ENCODE data around the gene FYB2.

Gene FYB2

GRCh38 chr1:56797065-56797685, 22.0 kb downstream of the FYB2 start:
- no peak overlapping the region for H3K4me3 ChIP-seq (ENCODE audit: low read depth, low read length)
- no peak for TF ChIP-seq CTCF (IDR thresholded peaks at IDR 0.05; ENCODE audit: low read depth, low read length)

DNA sequence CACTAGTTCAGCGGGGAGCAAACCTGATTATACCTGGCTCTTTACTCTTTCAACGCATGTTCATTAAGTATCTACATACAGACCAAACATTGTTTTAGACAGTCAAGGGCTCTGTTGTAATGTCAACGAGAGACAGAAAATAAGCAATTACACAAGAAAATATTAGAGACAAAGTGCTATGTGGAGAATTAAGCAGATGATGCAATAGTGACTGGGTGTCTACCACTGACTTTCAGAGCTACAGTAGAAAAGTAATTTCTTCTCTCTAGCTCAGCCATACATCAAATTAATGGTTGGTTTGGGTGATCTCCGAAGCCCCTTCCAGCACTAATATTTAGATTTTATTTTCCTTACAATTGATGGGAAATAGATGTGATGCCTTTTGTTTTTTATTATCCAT, 23.3 kb downstream of the FYB2 start:
- no peak overlapping the region for H3K4me3 ChIP-seq (ENCODE audit: low read depth, low read length)
- no peak for TF ChIP-seq CTCF (IDR thresholded peaks at IDR 0.05; ENCODE audit: low read depth, low read length)

DNA sequence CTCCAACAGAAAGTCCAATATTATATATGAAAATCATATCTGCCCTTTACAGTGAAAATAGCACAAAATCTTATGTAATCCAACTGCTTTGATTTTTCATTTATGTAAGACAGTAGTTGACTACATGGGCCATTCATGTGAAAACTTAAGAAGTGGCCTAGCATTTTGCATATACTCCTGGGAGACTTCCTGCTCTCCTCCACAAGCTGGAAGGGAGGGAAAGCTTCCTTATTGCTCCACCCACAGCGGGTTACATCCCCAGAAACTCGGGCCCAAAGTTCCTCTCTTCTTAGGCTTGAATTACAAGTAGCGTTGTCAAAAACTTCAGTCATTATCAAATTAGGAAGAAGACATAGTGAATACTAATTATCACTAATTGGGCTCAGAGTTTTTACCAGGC, 29.2 kb downstream of the FYB2 start:
- TF ChIP-seq CTCF (IDR thresholded peaks at IDR 0.05; ENCODE audit: low read depth, low read length) = no peak
- no peak overlapping the region for H3K4me3 ChIP-seq (ENCODE audit: low read depth, low read length)

GRCh38 chr1:56788588-56788987, 30.6 kb downstream of the FYB2 start:
- no peak for TF ChIP-seq CTCF (IDR thresholded peaks at IDR 0.05; ENCODE audit: low read depth, low read length)

GRCh38 chr1:56788102-56788501, 31.1 kb downstream of the FYB2 start:
- no peak for TF ChIP-seq CTCF (IDR thresholded peaks at IDR 0.05; ENCODE audit: low read depth, low read length)
- H3K4me3 ChIP-seq (ENCODE audit: low read depth, low read length) = no peak overlapping the region

More at GRCh38 chr1:56788588-56788987, 30.6 kb downstream of the FYB2 start:
- no peak overlapping the region for H3K4me3 ChIP-seq (ENCODE audit: low read depth, low read length)

DNA sequence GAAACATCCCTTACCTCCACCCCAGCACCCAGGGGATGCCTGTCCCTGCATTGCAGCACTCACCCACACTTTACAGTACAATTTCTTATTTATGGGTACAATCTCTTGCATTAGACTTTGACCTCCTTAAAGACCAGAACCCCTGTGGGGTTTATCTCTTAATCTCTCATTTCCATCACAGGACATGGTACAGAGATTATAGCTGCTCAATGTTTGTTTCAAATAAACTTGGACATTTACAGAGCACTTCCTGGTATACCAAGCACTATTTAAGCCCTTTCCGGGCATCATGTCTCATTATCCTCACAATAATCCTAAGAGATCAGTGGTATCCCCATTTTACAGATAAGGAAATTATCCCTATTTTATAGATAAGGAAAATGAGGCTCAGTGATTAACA, 31.9 kb downstream of the FYB2 start:
- H3K4me3 ChIP-seq (ENCODE audit: low read depth, low read length) = no peak overlapping the region
- no peak for TF ChIP-seq CTCF (IDR thresholded peaks at IDR 0.05; ENCODE audit: low read depth, low read length)

- TF ChIP-seq CTCF (IDR thresholded peaks at IDR 0.05; ENCODE audit: low read depth, low read length) = no peak
- no peak overlapping the region for H3K4me3 ChIP-seq (ENCODE audit: low read depth, low read length)
Measured at GRCh38 chr1:56782773-56783172, 36.4 kb downstream of the FYB2 start.
